K562 (cell line): ENCODE data around the gene ALS2CL. TPM values are rescaled to one million over a fixed set of nuclear protein-coding genes. Genes with fewer than 3 reads are reported as not detected.
A peak's percentile ranks its signal among the peaks of the same experiment; 100 is the strongest.

Source experiments
- ATAC-seq: fragments of 200-7000 bp; cut with Tn5 transposase; 3 replicates; pipeline ENCODE4 v1.9.1; 2020; ENCODE audit warnings: moderate library complexity
- BruUV-seq: library from RNA; stranded (reverse); fragments of 400-500 nt; replicated peaks from 2 replicates; lab custom pipeline; 2021; lab: Mats Ljungman, UMichigan
- CTCF ChIA-PET: fragments of 300-600 bp; formaldehyde crosslinking; extraction: SDS; loops from one replicate; lab custom pipeline; 2021; ENCODE audit warnings: low intra/inter-chr PET ratio; lab: Yijun Ruan, JAX
- POLR2A ChIA-PET: fragments of 300-600, 350-650 bp; sonication (Branson Sonifier 250); formaldehyde crosslinking; extraction: SDS; loops from one replicate; lab custom pipeline; 2021; ENCODE audit warnings: antibody characterized with exemption, inconsistent platforms; lab: Yijun Ruan, JAX
- DNase-seq, 4 experiments: peaks; one replicate each; pipeline versions ENCODE4 v3.0.0 to v3.0.0-alpha.2; 2011 to 2018; ENCODE audit warnings: low spot score in 3 of 4, mixed read lengths in 3 of 4; ENCODE audit errors: extremely low read depth in 1 of 4
- FAIRE-seq: peaks from 2 replicates; lab custom pipeline; 2011; peaks lifted over from hg19 to GRCh38; lab: Jason Lieb, UNC
- H2AFZ ChIP-seq: 2 replicates; pipeline ENCODE4 v1.6.0; 2011; ENCODE audit warnings: low read depth, low read length, control low read depth, inconsistent platforms
- H3K27ac ChIP-seq: fragments of 200-600 bp; 3 replicates; pipeline ENCODE4 v1.8.0; 2011; ENCODE audit warnings: low read depth, mild to moderate bottlenecking, control low read depth, inconsistent platforms, low read length, moderate library complexity, mixed read lengths; ENCODE audit errors: extremely low read depth
- H3K27me3 ChIP-seq, 2 experiments: fragments of 300-600 bp in 1 of 2; 2 replicates in 1 of 2; 3 replicates in 1 of 2; pipeline versions ENCODE4 v1.6.0 to v1.8.0; 2011; ENCODE audit warnings: inconsistent platforms in 2 of 2, low read length in 2 of 2, mild to moderate bottlenecking in 1 of 2, mixed read lengths in 1 of 2, moderate library complexity in 1 of 2; ENCODE audit not compliant: control insufficient read depth in 2 of 2, insufficient read depth in 2 of 2
- H3K36me3 ChIP-seq: fragments of 300-600 bp; 3 replicates; pipeline ENCODE4 v1.8.0; 2011; ENCODE audit warnings: mild to moderate bottlenecking, low read length, inconsistent platforms; ENCODE audit not compliant: control insufficient read depth, insufficient read depth
- H3K4me1 ChIP-seq, 2 experiments: fragments of 200-600 bp in 1 of 2; replicated peaks in 1 of 2; 2 replicates in 1 of 2; 3 replicates in 1 of 2; pipeline versions ENCODE4 v1.5.1 to v1.8.0; 2011; ENCODE audit warnings: inconsistent platforms in 2 of 2, low read length in 2 of 2, mild to moderate bottlenecking in 1 of 2, mixed read lengths in 1 of 2, moderate library complexity in 1 of 2; ENCODE audit not compliant: control insufficient read depth in 2 of 2, insufficient read depth in 2 of 2
- H3K4me2 ChIP-seq: 2 replicates; pipeline ENCODE4 v1.6.1; 2011; ENCODE audit warnings: low read length, control low read depth, inconsistent platforms, mixed read lengths; ENCODE audit not compliant: insufficient read depth
- H3K4me3 ChIP-seq: fragments of 200-600 bp; sonication (generic), shearing (Covaris generic); 2 replicates; pipeline ENCODE4 v1.5.1; 2016; ENCODE audit warnings: control low read depth, inconsistent platforms
- H3K79me2 ChIP-seq: fragments of 200-600 bp; 3 replicates; pipeline ENCODE4 v1.8.0; 2011; ENCODE audit warnings: low read length, inconsistent platforms; ENCODE audit not compliant: control insufficient read depth, insufficient read depth
- H3K9ac ChIP-seq, 2 experiments: 2 replicates each; pipeline versions ENCODE4 v1.6.0 to v1.6.1; 2011; ENCODE audit warnings: low read depth in 2 of 2, low read length in 2 of 2, control low read depth in 1 of 2, inconsistent platforms in 1 of 2, mild to moderate bottlenecking in 1 of 2, mixed read lengths in 1 of 2; ENCODE audit not compliant: insufficient read depth in 1 of 2
- H3K9me1 ChIP-seq: one replicate; pipeline ENCODE4 v1.6.0; 2011; ENCODE audit warnings: inconsistent platforms, mild to moderate bottlenecking, low read length, moderate library complexity; ENCODE audit not compliant: control insufficient read depth, insufficient read depth
- H3K9me3 ChIP-seq: replicated peaks from 2 replicates; pipeline ENCODE4 v1.5.1; 2011; ENCODE audit warnings: low read depth, low read length, inconsistent platforms; ENCODE audit not compliant: control insufficient read depth, insufficient read depth
- H4K20me1 ChIP-seq: replicated peaks from 2 replicates; pipeline ENCODE4 v1.6.1; 2011; ENCODE audit warnings: low read length, inconsistent platforms, mixed read lengths; ENCODE audit not compliant: control insufficient read depth, insufficient read depth
- ARID2 ChIP-seq: fragments of 450-650 bp; IDR thresholded peaks from 2 replicates; pipeline ENCODE4 v1.6.1; 2017; ENCODE audit warnings: antibody characterized with exemption, mild to moderate bottlenecking
- EGR1 ChIP-seq: fragments of 450-650 bp; conservative IDR thresholded peaks from 2 replicates; pipeline ENCODE4 v1.6.1; 2017; ENCODE audit warnings: mild to moderate bottlenecking
- HDAC1 ChIP-seq, 2 experiments: fragments of 450-650 bp; IDR thresholded peaks; 2 replicates each; pipeline ENCODE4 v1.6.1; 2016 to 2017; ENCODE audit warnings: inconsistent platforms in 1 of 2, mild to moderate bottlenecking in 1 of 2, moderate library complexity in 1 of 2
- POLR2AphosphoS5 ChIP-seq: IDR thresholded peaks from 2 replicates; pipeline ENCODE4 v1.6.1; 2011; ENCODE audit warnings: mild to moderate bottlenecking, low read depth, low read length, moderate library complexity; ENCODE audit not compliant: control insufficient read depth, insufficient read depth
- SMAD2 ChIP-seq: fragments of 150-350 bp; IDR thresholded peaks from 2 replicates; pipeline ENCODE4 v1.6.1; 2014; ENCODE audit warnings: low read depth, mild to moderate bottlenecking, low read length
- STAT5A ChIP-seq: IDR thresholded peaks from 2 replicates; pipeline ENCODE4 v1.6.1; 2012; ENCODE audit warnings: low read length, inconsistent platforms, borderline replicate concordance
- TGIF2 ChIP-seq: sonication (generic); formaldehyde crosslinking; IDR thresholded peaks from 2 replicates; pipeline ENCODE4 v1.8.1; 2022; ENCODE audit warnings: mild to moderate bottlenecking, missing genetic modification reagents, moderate library complexity
- ZNF24 ChIP-seq: fragments of 450-650 bp; IDR thresholded peaks from 2 replicates; pipeline ENCODE4 v1.6.1; 2016
- ZNF277 ChIP-seq: fragments of 250-450 bp; sonication (Bioruptor Pico); IDR thresholded peaks from 2 replicates; pipeline ENCODE4 v1.8.0; 2022; ENCODE audit warnings: inconsistent platforms, mild to moderate bottlenecking, moderate library complexity, borderline replicate concordance
- ZNF354B ChIP-seq: fragments of 250-450 bp; sonication (Bioruptor Pico); IDR thresholded peaks from 2 replicates; pipeline ENCODE4 v1.4.0; 2020
- WGBS: fragments of 100-300 bp; shearing (Covaris generic); methylation state at CpG from one replicate; pipeline ENCODE4 v1.1.6; 2016; ENCODE audit warnings: low coverage, mixed read lengths; ENCODE audit not compliant: insufficient coverage; ENCODE audit errors: missing lambda C conversion rate; 5-methylcytosine and 5-hydroxymethylcytosine counted together
- in situ Hi-C: fragments of 300-500 bp; cut with MboI; formaldehyde crosslinking; loops from 4 replicates; pipeline ENCODE4 v1.15.0; 2018; ENCODE audit warnings: inconsistent platforms, mixed read lengths
- intact Hi-C: fragments of 100-400 bp; cut with micrococcal nuclease; formaldehyde crosslinking; loops from 2 replicates; pipeline ENCODE4 v1.14.2; 2022
- polyA plus RNA-seq, 8 experiments: library from polyadenylated mRNA; depleted of rRNA in 4 of 8; stranded (reverse) in 5 of 8; unstranded in 3 of 8; fragments of >200 nt; fragmentation: Nextera tagmentation in 2 of 8; fragmentation: Illumina TruSeq in 1 of 8; extraction: Ambion mirVana in 2 of 8; extraction: Trizol in 1 of 8; gene quantifications; 2 replicates each; pipeline versions ENCODE4 v1.2.1 to v1.2.3, GENCODE V29; 2011 to 2014; ENCODE audit warnings: inconsistent platforms in 1 of 8, missing spikeins in 1 of 8
- total RNA-seq, 7 experiments: library from RNA; depleted of rRNA in 6 of 7; stranded (reverse); fragments of >200 nt in 6 of 7; fragmentation: Illumina TruSeq in 2 of 7; extraction: Trizol in 2 of 7; gene quantifications; 2 replicates each; pipeline versions ENCODE4 v1.2.1 to v1.2.3, GENCODE V29; 2011 to 2021; ENCODE audit warnings: low replicate concordance in 1 of 7
- TF ChIP-seq, protein P1 (sequence below): fragments of 250-450 bp; sonication (Bioruptor Pico); IDR thresholded peaks from 2 replicates; pipeline ENCODE4 v1.4.0; 2020
- TF ChIP-seq, protein P2 (sequence below): fragments of 250-450 bp; sonication (Bioruptor Pico); IDR thresholded peaks from 2 replicates; pipeline ENCODE4 v1.8.0; 2022; ENCODE audit warnings: inconsistent platforms
- TF ChIP-seq, protein P3 (sequence below): fragments of 250-450 bp; sonication (Bioruptor Pico); IDR thresholded peaks from 2 replicates; pipeline ENCODE4 v1.4.0; 2020; ENCODE audit warnings: mild to moderate bottlenecking

The ALS2CL gene
- total and polyA plus RNA-seq, 9 of the 15 experiments (the other 6 are each of a cell fraction or from before 2014, with no cell fraction given) = 0.03 to 0.13 (median 0.05) TPM; not detected in 3

GRCh38 chr3:46701181-46701939, 7.9 kb upstream of the ALS2CL start, which contains the start of gene TMIE:
TMIE (plus strand) TSS chr3:46701392; CDS start chr3:46701488, 96 bp downstream.
- no peak for FAIRE-seq
- Histone ChIP-seq H2AFZ (no peak within 1 kb of the TSS), H3K36me3 (no peaks in the 10 kb centered on the region), H3K9ac (no peak within 1 kb of the TSS), H4K20me1 (peaks cover 24% of the 10 kb centered on the region), H3K4me1 (peaks cover 0 to 8% of the 10 kb centered on the region in 2 experiments; a peak in 2 of 5 replicates), H3K9me3 (no peaks in the 10 kb centered on the region), H3K4me3 (no peak within 1 kb of the TSS), H3K27ac (no peak within 1 kb of the TSS), H3K79me2 (no peaks in the 10 kb centered on the region), H3K9me1 (no peaks in the 10 kb centered on the region)
- ChIA-PET CTCF (no interaction called here), POLR2A (interaction anchor here (1.0 kb wide), 1 partner anchor 9 kb away, joined by 6 read pairs; no protein-coding TSS in a partner anchor)
- peak in 2 of 4 experiments; percentile 72 to 74 for DNase-seq
- WGBS = 1% methylated on average over 29 of the region's 51 CpGs
- intact Hi-C loops (loop anchor here (10.0 kb wide), 2 partner anchors 293 to 673 kb away; no protein-coding TSS in a partner anchor), in situ Hi-C loops (no loop called here)
- no TSS peak for BruUV-seq
- ATAC-seq = no peak
- TF ChIP-seq POLR2AphosphoS5 (no peak), EGR1 (peak; percentile 30), HDAC1 (IDR thresholded peaks at IDR 0.05) (no peak), SMAD2 (no peak), ZNF24 (0 out of 2 replicates have a peak, but pooled peaks have one; percentile 26), STAT5A (no peak), TGIF2 (CRISPR knock-in tag) (no peak), ARID2 (no peak), ZNF354B (no peak), ZNF277 (CRISPR knock-in tag) (no peak)
- TF ChIP-seq, protein P1, sequence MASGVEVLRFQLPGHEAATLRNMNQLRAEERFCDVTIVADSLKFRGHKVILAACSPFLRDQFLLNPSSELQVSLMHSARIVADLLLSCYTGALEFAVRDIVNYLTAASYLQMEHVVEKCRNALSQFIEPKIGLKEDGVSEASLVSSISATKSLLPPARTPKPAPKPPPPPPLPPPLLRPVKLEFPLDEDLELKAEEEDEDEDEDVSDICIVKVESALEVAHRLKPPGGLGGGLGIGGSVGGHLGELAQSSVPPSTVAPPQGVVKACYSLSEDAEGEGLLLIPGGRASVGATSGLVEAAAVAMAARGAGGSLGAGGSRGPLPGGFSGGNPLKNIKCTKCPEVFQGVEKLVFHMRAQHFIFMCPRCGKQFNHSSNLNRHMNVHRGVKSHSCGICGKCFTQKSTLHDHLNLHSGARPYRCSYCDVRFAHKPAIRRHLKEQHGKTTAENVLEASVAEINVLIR (CRISPR knock-in tag) = no peak
- TF ChIP-seq, protein P2, sequence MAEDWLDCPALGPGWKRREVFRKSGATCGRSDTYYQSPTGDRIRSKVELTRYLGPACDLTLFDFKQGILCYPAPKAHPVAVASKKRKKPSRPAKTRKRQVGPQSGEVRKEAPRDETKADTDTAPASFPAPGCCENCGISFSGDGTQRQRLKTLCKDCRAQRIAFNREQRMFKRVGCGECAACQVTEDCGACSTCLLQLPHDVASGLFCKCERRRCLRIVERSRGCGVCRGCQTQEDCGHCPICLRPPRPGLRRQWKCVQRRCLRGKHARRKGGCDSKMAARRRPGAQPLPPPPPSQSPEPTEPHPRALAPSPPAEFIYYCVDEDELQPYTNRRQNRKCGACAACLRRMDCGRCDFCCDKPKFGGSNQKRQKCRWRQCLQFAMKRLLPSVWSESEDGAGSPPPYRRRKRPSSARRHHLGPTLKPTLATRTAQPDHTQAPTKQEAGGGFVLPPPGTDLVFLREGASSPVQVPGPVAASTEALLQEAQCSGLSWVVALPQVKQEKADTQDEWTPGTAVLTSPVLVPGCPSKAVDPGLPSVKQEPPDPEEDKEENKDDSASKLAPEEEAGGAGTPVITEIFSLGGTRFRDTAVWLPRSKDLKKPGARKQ (CRISPR knock-in tag) = no peak
- TF ChIP-seq, protein P3, sequence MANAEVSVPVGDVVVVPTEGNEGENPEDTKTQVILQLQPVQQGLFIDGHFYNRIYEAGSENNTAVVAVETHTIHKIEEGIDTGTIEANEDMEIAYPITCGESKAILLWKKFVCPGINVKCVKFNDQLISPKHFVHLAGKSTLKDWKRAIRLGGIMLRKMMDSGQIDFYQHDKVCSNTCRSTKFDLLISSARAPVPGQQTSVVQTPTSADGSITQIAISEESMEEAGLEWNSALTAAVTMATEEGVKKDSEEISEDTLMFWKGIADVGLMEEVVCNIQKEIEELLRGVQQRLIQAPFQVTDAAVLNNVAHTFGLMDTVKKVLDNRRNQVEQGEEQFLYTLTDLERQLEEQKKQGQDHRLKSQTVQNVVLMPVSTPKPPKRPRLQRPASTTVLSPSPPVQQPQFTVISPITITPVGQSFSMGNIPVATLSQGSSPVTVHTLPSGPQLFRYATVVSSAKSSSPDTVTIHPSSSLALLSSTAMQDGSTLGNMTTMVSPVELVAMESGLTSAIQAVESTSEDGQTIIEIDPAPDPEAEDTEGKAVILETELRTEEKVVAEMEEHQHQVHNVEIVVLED (CRISPR knock-in tag) = no peak
- TF ChIP-seq, all 486 proteins: peak for 2
- Histone ChIP-seq H3K27me3 (peaks cover 6 to 46% of the 10 kb centered on the region in 2 experiments), H3K4me2 (no peak within 1 kb of the TSS)
